Esophagus muscularis mucosa (tissue), 4 donors: ENCODE data around the gene UTP18. TPM values are rescaled to one million over a fixed set of nuclear protein-coding genes. Genes with fewer than 3 reads are reported as not detected.
"Not testable (repeated sequence)": the region's sequence is repeated elsewhere in the genome, so short reads cannot be mapped to it uniquely, and the experiment has no call there.

Source experiments
- DNase-seq: peaks from one replicate; pipeline ENCODE4 v3.0.0-alpha.2; 2017; ENCODE audit errors: extremely low spot score
- H3K27ac ChIP-seq, 4 donors: fragments of 200-600 bp; sonication (generic); replicated peaks in 1 of 4; 1 replicate in 3 of 4; 2 replicates in 1 of 4; pipeline ENCODE4 v1.5.1; 2016 to 2019; ENCODE audit warnings: mild to moderate bottlenecking in 1 of 4
- H3K27me3 ChIP-seq, 4 donors: fragments of 200-600 bp; sonication (generic); one replicate each; pipeline versions ENCODE4 v1.5.1 to v1.6.0; 2016 to 2019
- H3K36me3 ChIP-seq, 4 donors: fragments of 200-600 bp; sonication (generic); one replicate each; pipeline ENCODE4 v1.5.1; 2016 to 2019
- H3K4me1 ChIP-seq, 4 donors: fragments of 200-600 bp; sonication (generic); one replicate each; pipeline ENCODE4 v1.5.1; 2016 to 2019
- H3K4me3 ChIP-seq, 4 donors: fragments of 200-600 bp; sonication (generic); 1 replicate in 2 of 4; 2 replicates in 2 of 4; pipeline ENCODE4 v1.5.1; 2016 to 2019; ENCODE audit warnings: mild to moderate bottlenecking in 4 of 4, moderate library complexity in 1 of 4
- H3K9me3 ChIP-seq, 4 donors: fragments of 200-600 bp; sonication (generic); 1 replicate in 3 of 4; 2 replicates in 1 of 4; pipeline ENCODE4 v1.5.1; 2016 to 2019
- CTCF ChIP-seq, 3 experiments: fragments of 200-600 bp in 2 of 3; fragments of 450-650 bp in 1 of 3; sonication (generic) in 2 of 3; IDR thresholded peaks; one replicate each; pipeline ENCODE4 v1.5.1; 2017 to 2019; ENCODE audit warnings: antibody characterized with exemption in 3 of 3, mild to moderate bottlenecking in 2 of 3, moderate library complexity in 1 of 3
- EP300 ChIP-seq: sonication (generic); formaldehyde crosslinking; IDR thresholded peaks from one replicate; pipeline ENCODE4 v1.6.1; 2017; ENCODE audit warnings: antibody characterized with exemption
- POLR2A ChIP-seq: fragments of 450-650 bp; IDR thresholded peaks from one replicate; pipeline ENCODE4 v1.6.1; 2017; ENCODE audit warnings: antibody characterized with exemption, moderate library complexity, mild to moderate bottlenecking, low read depth
- POLR2AphosphoS5 ChIP-seq, 2 donors: sonication (generic); formaldehyde crosslinking; IDR thresholded peaks; one replicate each; pipeline ENCODE4 v1.6.1; 2017; ENCODE audit warnings: antibody characterized with exemption in 2 of 2
- WGBS: methylation state at CpG from one replicate; pipeline ENCODE4 v1.1.5; 2018; 5-methylcytosine and 5-hydroxymethylcytosine counted together
- intact Hi-C: fragments of 100-400 bp; cut with DNase I; formaldehyde crosslinking; loops from one replicate; pipeline ENCODE4 v1.15.1; 2023
- total RNA-seq, 4 donors: library from RNA; depleted of rRNA; stranded (reverse); fragments of >200 nt; gene quantifications; one replicate each; pipeline versions ENCODE4 v1.1.0 to v1.2.1, GENCODE V29; 2016

Gene UTP18
- total RNA-seq, 4 donors from 2014 or later = 17.9 to 29.3 (median 21.1) TPM

GRCh38 chr17:51322390-51323029 lies 62.2 kb downstream of the UTP18 start:
- WGBS = 22% methylated on average over 3 of the region's 3 CpGs
- peaks cover 0 to 5% (median 0%) of the 10 kb centered on the region in 4 donors for H3K4me1 ChIP-seq
- intact Hi-C loops = no loop called here
- peaks cover 0 to 7% (median 3%) of the 10 kb centered on the region in 4 donors for H3K9me3 ChIP-seq
- H3K27me3 ChIP-seq = no peaks in the 10 kb centered on the region
- no peak overlapping the region for H3K27ac ChIP-seq
- DNase-seq = no peak
- TF ChIP-seq POLR2AphosphoS5 (IDR thresholded peaks at IDR 0.05) (no peak), CTCF (IDR thresholded peaks at IDR 0.05) (peak; percentile 20 to 46 (median 29))
- H3K36me3 ChIP-seq = no peaks in the 10 kb centered on the region
- H3K4me3 ChIP-seq = no peak overlapping the region

GRCh38 chr17:51325471-51325870 lies 65.1 kb downstream of the UTP18 start:
- TF ChIP-seq POLR2AphosphoS5 (IDR thresholded peaks at IDR 0.05) (no peak), CTCF (IDR thresholded peaks at IDR 0.05) (no peak), EP300 (no peak), POLR2A (no peak)
- Histone ChIP-seq H3K9me3 (no peaks in the 10 kb centered on the region), H3K27me3 (no peaks in the 10 kb centered on the region), H3K4me3 (no peak overlapping the region), H3K36me3 (no peaks in the 10 kb centered on the region), H3K4me1 (peaks cover 0 to 5% (median 0%) of the 10 kb centered on the region in 4 donors), H3K27ac (no peak overlapping the region)
- DNase-seq = no peak
- intact Hi-C loops = no loop called here
- WGBS = 92% methylated on average over 7 of the region's 7 CpGs

DNA sequence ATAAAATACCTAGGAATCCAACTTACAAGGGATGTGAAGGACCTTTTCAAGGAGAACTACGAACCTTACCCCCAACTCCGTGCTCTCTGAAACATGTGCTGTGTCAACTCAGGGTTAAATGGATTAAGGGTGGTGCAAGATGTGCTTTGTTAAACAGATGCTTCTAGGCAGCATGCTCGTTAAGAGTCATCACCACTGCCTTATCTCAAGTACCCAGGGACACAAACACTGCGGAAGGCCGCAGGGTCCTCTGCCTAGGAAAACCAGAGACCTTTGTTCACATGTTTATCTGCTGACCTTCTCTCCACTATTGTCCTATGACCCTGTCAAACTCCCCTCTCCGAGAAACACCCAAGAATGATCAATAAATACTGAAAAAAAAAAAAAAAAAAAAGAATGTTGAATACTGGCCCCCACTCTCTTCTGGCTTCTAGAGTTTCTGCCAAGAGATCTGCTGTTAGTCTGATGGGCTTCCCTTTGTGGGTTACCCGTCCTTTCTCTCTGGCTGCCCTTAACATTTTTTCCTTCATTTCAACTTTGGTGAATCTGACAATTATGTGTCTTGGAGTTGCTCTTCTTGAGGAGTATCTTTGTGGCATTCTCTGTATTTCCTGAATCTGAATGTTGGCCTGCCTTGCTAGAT lies 70.6 kb downstream of the UTP18 start:
- H3K9me3 ChIP-seq, H3K4me1 ChIP-seq, H3K36me3 ChIP-seq, H3K27me3 ChIP-seq, H3K27ac ChIP-seq, DNase-seq, intact Hi-C loops, H3K4me3 ChIP-seq: not testable (repeated sequence)
- 48% methylated on average over 7 of the region's 7 CpGs for WGBS

GRCh38 chr17:51335006-51335590 lies 74.8 kb downstream of the UTP18 start:
- TF ChIP-seq POLR2AphosphoS5 (IDR thresholded peaks at IDR 0.05) (no peak), EP300 (no peak), CTCF (IDR thresholded peaks at IDR 0.05) (no peak), POLR2A (no peak)
- WGBS = 92% methylated on average over 3 of the region's 3 CpGs
- intact Hi-C loops = no loop called here

DNA sequence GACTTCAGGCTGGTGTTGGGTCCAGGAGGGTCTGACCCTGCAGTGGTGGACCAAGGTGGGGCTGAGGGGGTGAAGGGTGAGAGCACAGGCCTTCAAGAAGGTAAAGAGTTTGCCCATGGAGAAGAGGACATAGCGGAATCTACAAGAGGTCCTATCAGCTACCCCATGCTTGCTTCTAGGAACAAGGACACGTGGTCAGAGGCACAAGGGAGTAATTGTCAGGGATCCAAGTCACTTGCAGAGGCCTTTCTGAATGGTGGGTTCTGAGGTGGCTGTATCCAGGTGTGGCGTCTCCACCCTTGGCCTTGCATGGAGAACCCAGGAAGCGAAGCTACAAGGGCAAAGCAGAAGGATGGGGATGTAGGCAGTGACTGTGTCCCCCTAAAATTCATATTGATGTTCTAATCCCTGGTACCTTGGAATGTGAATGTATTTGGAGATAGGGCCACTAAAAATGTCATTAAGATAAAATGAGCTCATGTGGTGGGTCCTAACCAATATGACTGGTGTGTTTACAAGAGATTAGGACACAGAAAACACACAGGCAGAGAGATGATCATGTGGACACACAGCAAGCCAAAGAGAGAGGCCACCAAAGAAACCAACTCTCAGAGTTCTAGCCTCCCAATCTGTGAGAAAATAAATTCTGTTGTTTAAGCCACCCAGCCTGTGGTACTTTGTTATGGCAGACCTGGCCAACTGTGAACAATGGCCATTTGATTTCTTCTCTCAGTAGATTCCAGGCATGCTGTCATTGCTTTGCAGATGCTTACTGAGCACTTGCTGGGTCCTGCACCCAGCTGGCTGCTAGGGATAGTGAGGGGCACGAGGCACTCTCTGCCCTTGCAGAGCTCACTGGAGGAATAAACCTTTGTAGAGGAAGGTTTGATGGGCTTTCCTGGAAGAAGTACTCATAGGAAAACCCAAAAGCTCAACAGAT lies 75.8 kb downstream of the UTP18 start:
- intact Hi-C loops = no loop called here
- H3K4me3 ChIP-seq = no peak overlapping the region
- no peak for DNase-seq
- no peaks in the 10 kb centered on the region for H3K36me3 ChIP-seq
- no peak overlapping the region for H3K27ac ChIP-seq
- no peaks in the 10 kb centered on the region for H3K9me3 ChIP-seq
- no peak for TF ChIP-seq CTCF (IDR thresholded peaks at IDR 0.05)
- no peak for TF ChIP-seq EP300
- TF ChIP-seq POLR2A = no peak
- no peak for TF ChIP-seq POLR2AphosphoS5 (IDR thresholded peaks at IDR 0.05)
- WGBS = 79% methylated on average over 5 of the region's 5 CpGs
- H3K4me1 ChIP-seq = no peaks in the 10 kb centered on the region
- H3K27me3 ChIP-seq = no peaks in the 10 kb centered on the region

More at GRCh38 chr17:51335006-51335590, 74.8 kb downstream of the UTP18 start:
- Histone ChIP-seq H3K4me3 (no peak overlapping the region), H3K27me3 (no peaks in the 10 kb centered on the region), H3K27ac (no peak overlapping the region), H3K36me3 (no peaks in the 10 kb centered on the region), H3K9me3 (no peaks in the 10 kb centered on the region), H3K4me1 (no peaks in the 10 kb centered on the region)
- no peak for DNase-seq
